Endothelial cell of umbilical vein (primary cell): Measurements from ENCODE around the gene NCOA3. TPM values are rescaled to one million over a fixed set of nuclear protein-coding genes. Genes with fewer than 3 reads are reported as not detected.
A peak's percentile ranks its signal among the peaks of the same experiment; 100 is the strongest.

ENCODE experiments used
- BruUV-seq: library from RNA; stranded (reverse); fragments of 400-500 nt; replicated peaks from 2 replicates; lab custom pipeline; 2021; lab: Mats Ljungman, UMichigan
- CTCF ChIA-PET: fragments of 300-600, 350-600 bp; sonication (Branson Sonifier 250); formaldehyde crosslinking; loops from one replicate; lab custom pipeline; 2021; ENCODE audit warnings: antibody characterized with exemption, inconsistent platforms; lab: Charles Lee
- POLR2A ChIA-PET: fragments of 300-600, 350-600 bp; sonication (Branson Sonifier 250); formaldehyde crosslinking; loops from one replicate; lab custom pipeline; 2021; ENCODE audit warnings: antibody characterized with exemption, inconsistent platforms; lab: Charles Lee
- DNase-seq: peaks from one replicate; pipeline ENCODE4 v3.0.0-alpha.2; 2011; ENCODE audit warnings: low read depth, low spot score
- FAIRE-seq: peaks from 2 replicates; lab custom pipeline; 2011; peaks lifted over from hg19 to GRCh38; lab: Jason Lieb, UNC
- H2AFZ ChIP-seq: 2 replicates; pipeline ENCODE4 v1.6.0; 2012; ENCODE audit warnings: low read depth, low read length, control low read depth, inconsistent platforms
- H3K27ac ChIP-seq: 2 replicates; pipeline ENCODE4 v1.5.1; 2011; ENCODE audit warnings: low read depth, mild to moderate bottlenecking, control low read depth, low read length, moderate library complexity; ENCODE audit not compliant: insufficient read depth
- H3K27me3 ChIP-seq, 2 experiments: 2 replicates each; pipeline versions ENCODE4 v1.6.0 to v1.6.1; 2011; ENCODE audit warnings: low read length in 2 of 2, mixed read lengths in 1 of 2; ENCODE audit not compliant: control insufficient read depth in 2 of 2, insufficient read depth in 2 of 2
- H3K36me3 ChIP-seq, 2 experiments: 2 replicates in 1 of 2; 3 replicates in 1 of 2; pipeline ENCODE4 v1.5.1; 2011; ENCODE audit warnings: low read length in 2 of 2, mild to moderate bottlenecking in 1 of 2, moderate library complexity in 1 of 2; ENCODE audit not compliant: control insufficient read depth in 2 of 2, insufficient read depth in 2 of 2; ENCODE audit errors: extremely low read depth in 1 of 2
- H3K4me1 ChIP-seq: 3 replicates; pipeline ENCODE4 v1.5.1; 2011; ENCODE audit warnings: mild to moderate bottlenecking, low read length; ENCODE audit not compliant: control insufficient read depth, insufficient read depth; ENCODE audit errors: extremely low read depth
- H3K4me2 ChIP-seq: 2 replicates; pipeline ENCODE4 v1.6.1; 2011; ENCODE audit warnings: low read length, control low read depth, mixed read lengths; ENCODE audit not compliant: insufficient read depth
- H3K4me3 ChIP-seq, 3 experiments: fragments of 200-600 bp in 1 of 3; sonication (generic), shearing (Covaris generic) in 1 of 3; replicated peaks in 1 of 3; 2 replicates each; pipeline ENCODE4 v1.5.1; 2011 to 2016; ENCODE audit warnings: control low read depth in 3 of 3, low read length in 3 of 3, mild to moderate bottlenecking in 2 of 3, inconsistent platforms in 1 of 3, low read depth in 1 of 3, moderate library complexity in 1 of 3; ENCODE audit not compliant: insufficient read depth in 1 of 3
- H3K79me2 ChIP-seq: 2 replicates; pipeline ENCODE4 v1.6.0; 2012; ENCODE audit warnings: low read length, inconsistent platforms; ENCODE audit not compliant: control insufficient read depth, insufficient read depth
- H3K9ac ChIP-seq: replicated peaks from 2 replicates; pipeline ENCODE3; 2011; ENCODE audit warnings: low read length, control low read depth; ENCODE audit not compliant: insufficient read depth; ENCODE audit errors: extremely low read depth
- H3K9me1 ChIP-seq: replicated peaks from 3 replicates; pipeline ENCODE4 v1.6.0; 2011; ENCODE audit warnings: mild to moderate bottlenecking, low read length; ENCODE audit not compliant: control insufficient read depth, insufficient read depth; ENCODE audit errors: extremely low read depth
- H3K9me3 ChIP-seq: replicated peaks from 2 replicates; pipeline ENCODE4 v1.5.1; 2012; ENCODE audit warnings: low read length, inconsistent platforms; ENCODE audit not compliant: control insufficient read depth, insufficient read depth
- H4K20me1 ChIP-seq: replicated peaks from 2 replicates; pipeline ENCODE3; 2011; ENCODE audit warnings: mild to moderate bottlenecking, low read length; ENCODE audit not compliant: control insufficient read depth, insufficient read depth; ENCODE audit errors: extremely low read depth
- EZH2 ChIP-seq: IDR thresholded peaks from 2 replicates; pipeline ENCODE4 v1.6.1; 2012; ENCODE audit warnings: borderline replicate concordance, low read depth, mild to moderate bottlenecking, moderate library complexity, low read length, inconsistent platforms; ENCODE audit not compliant: severe bottlenecking
- FOS ChIP-seq: IDR thresholded peaks from 2 replicates; pipeline ENCODE4 v1.6.1; 2011; ENCODE audit warnings: mild to moderate bottlenecking, low read length, moderate library complexity, borderline replicate concordance; ENCODE audit not compliant: insufficient read depth
- GATA2 ChIP-seq: IDR thresholded peaks from 2 replicates; pipeline ENCODE4 v1.7.0; 2011; ENCODE audit warnings: low read depth, mild to moderate bottlenecking, moderate library complexity, mixed read lengths, low read length; ENCODE audit not compliant: insufficient read length, insufficient read depth
- JUN ChIP-seq: IDR thresholded peaks from 2 replicates; pipeline ENCODE4 v1.6.1; 2011; ENCODE audit warnings: borderline replicate concordance, low read depth; ENCODE audit not compliant: insufficient read length, insufficient read depth
- MYC ChIP-seq: IDR thresholded peaks from one replicate; pipeline ENCODE4 v1.6.1; 2011; ENCODE audit warnings: mild to moderate bottlenecking, low read depth, low read length
- POLR2A ChIP-seq: IDR thresholded peaks from 2 replicates; pipeline ENCODE4 v1.6.1; 2012; ENCODE audit warnings: low read depth, mild to moderate bottlenecking, control low read depth, low read length
- POLR2AphosphoS5 ChIP-seq: IDR thresholded peaks from 2 replicates; pipeline ENCODE4 v1.6.1; 2012; ENCODE audit warnings: low read depth, mild to moderate bottlenecking, control low read depth, low read length, moderate library complexity; ENCODE audit not compliant: insufficient read depth
- dilution Hi-C: fragments of 300-500 bp; cut with MboI; formaldehyde crosslinking; loops from one replicate; pipeline ENCODE4 v1.15.0; 2019; ENCODE audit warnings: low sequenced_read_pairs; ENCODE audit not compliant: extremely low pct_ligation_motif_present
- intact Hi-C: fragments of 100-400 bp; cut with micrococcal nuclease; formaldehyde crosslinking; loops from one replicate; pipeline ENCODE4 v1.10.0; 2022
- polyA plus RNA-seq, 4 experiments: library from polyadenylated mRNA; depleted of rRNA in 3 of 4; stranded (reverse) in 3 of 4; unstranded in 1 of 4; fragments of >200 nt; gene quantifications; 2 replicates each; pipeline versions ENCODE4 v1.2.1 to v1.2.3, GENCODE V29; 2011 to 2012; ENCODE audit warnings: missing spikeins in 1 of 4
- total RNA-seq: library from RNA; stranded (reverse); gene quantifications from 2 replicates; pipeline ENCODE4 v1.2.3, GENCODE V29; 2021
- TF ChIP-seq, protein P1 (sequence below), 2 donors: IDR thresholded peaks; 1 replicate in 1 of 2; 2 replicates in 1 of 2; pipeline ENCODE4 v1.5.1; 2011; ENCODE audit warnings: low read length in 2 of 2, mild to moderate bottlenecking in 2 of 2, moderate library complexity in 2 of 2, control low read depth in 1 of 2, inconsistent platforms in 1 of 2, low read depth in 1 of 2; ENCODE audit not compliant: insufficient read depth in 1 of 2; ENCODE audit errors: extremely low read depth in 1 of 2
- TF ChIP-seq, protein P2 (sequence below): IDR thresholded peaks from 2 replicates; pipeline ENCODE4 v1.6.1; 2011; ENCODE audit not compliant: insufficient read depth, insufficient read length

NCOA3 gene
- total and polyA plus RNA-seq, 2 donors (not counting 3 experiments of a cell fraction or from before 2014, with no cell fraction given) = 12.0 to 35.6 TPM

DNA sequence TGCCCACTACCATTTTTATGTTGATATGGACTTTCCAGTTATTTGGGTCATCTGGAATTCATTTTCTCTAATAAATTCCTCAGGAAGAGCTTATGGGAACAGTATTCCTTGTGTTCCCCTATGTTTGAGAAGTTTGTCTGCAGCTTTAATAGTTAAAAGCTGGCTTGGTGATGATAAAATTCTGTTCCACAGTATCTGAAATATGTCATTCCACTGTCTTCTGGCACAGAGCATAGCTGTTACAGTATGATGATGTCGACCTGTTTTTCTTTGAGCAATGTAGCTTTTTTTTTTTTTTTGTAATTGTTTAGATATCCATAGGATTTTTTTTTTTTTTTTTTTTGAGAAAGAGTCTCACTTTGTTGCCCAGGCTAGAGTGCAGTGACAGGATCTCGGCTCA is 43.2 kb downstream of the NCOA3 start:
- H2AFZ ChIP-seq = no peak overlapping the region
- CTCF ChIA-PET = interaction anchor here (1.0 to 1.2 kb wide), 3 partner anchors 32 to 161 kb away, joined by 3 to 7 read pairs (median 4); no protein-coding TSS in a partner anchor
- H3K27ac ChIP-seq = no peak overlapping the region
- H3K9me3 ChIP-seq = no peaks in the 10 kb centered on the region
- TF ChIP-seq, protein P1, sequence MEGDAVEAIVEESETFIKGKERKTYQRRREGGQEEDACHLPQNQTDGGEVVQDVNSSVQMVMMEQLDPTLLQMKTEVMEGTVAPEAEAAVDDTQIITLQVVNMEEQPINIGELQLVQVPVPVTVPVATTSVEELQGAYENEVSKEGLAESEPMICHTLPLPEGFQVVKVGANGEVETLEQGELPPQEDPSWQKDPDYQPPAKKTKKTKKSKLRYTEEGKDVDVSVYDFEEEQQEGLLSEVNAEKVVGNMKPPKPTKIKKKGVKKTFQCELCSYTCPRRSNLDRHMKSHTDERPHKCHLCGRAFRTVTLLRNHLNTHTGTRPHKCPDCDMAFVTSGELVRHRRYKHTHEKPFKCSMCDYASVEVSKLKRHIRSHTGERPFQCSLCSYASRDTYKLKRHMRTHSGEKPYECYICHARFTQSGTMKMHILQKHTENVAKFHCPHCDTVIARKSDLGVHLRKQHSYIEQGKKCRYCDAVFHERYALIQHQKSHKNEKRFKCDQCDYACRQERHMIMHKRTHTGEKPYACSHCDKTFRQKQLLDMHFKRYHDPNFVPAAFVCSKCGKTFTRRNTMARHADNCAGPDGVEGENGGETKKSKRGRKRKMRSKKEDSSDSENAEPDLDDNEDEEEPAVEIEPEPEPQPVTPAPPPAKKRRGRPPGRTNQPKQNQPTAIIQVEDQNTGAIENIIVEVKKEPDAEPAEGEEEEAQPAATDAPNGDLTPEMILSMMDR (IDR thresholded peaks at IDR 0.05; ENCODE audit: extremely low read depth in 1 of 2, insufficient read depth in 1 of 2, low read depth in 1 of 2, low read length in 2 of 2) = no peak
- POLR2A ChIA-PET = no interaction called here
- H3K9me1 ChIP-seq = no peaks in the 10 kb centered on the region
- BruUV-seq = no TSS peak
- peaks cover 2% of the 10 kb centered on the region for H4K20me1 ChIP-seq
- no peak for DNase-seq
- dilution Hi-C loops = no loop called here
- peaks cover 70% of the 10 kb centered on the region for H3K79me2 ChIP-seq
- H3K36me3 ChIP-seq = no peaks in the 10 kb centered on the region
- intact Hi-C loops = no loop called here
- H3K27me3 ChIP-seq = no peaks in the 10 kb centered on the region
- H3K9ac ChIP-seq = no peak overlapping the region
- no peak overlapping the region for H3K4me2 ChIP-seq
- H3K4me3 ChIP-seq = no peak overlapping the region
- H3K4me1 ChIP-seq = peaks cover 12% of the 10 kb centered on the region
- no peak for FAIRE-seq

DNA sequence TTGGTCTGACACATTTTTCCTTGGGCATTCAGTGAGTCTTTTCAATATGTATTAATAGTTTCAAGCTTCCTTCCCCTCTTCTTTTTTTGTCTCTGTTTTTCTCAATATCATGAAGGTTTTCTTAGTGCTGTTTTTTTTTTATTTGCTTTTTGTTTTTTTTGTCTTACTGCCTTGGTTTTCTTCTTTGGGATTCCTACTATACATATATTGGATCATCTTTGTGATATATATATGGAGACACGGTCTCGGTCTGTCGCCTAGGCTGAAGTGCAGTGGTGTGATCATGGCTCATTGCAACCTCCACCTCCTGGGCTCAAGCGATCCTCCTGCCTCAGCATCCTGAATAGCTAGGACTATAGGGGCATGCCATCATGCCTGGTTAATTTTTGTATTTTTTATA is 43.8 kb downstream of the NCOA3 start:
- CTCF ChIA-PET = interaction anchor here (1.0 to 1.1 kb wide), 2 partner anchors 76 to 161 kb away, joined by 3 to 6 read pairs; no protein-coding TSS in a partner anchor
- FAIRE-seq (no peak), DNase-seq (no peak)
- no peak overlapping the region for H3K4me2 ChIP-seq
- no peak overlapping the region for H3K4me3 ChIP-seq
- intact Hi-C loops (no loop called here), dilution Hi-C loops (no loop called here)
- no peaks in the 10 kb centered on the region for H3K9me1 ChIP-seq
- peaks cover 65% of the 10 kb centered on the region for H3K79me2 ChIP-seq
- no peaks in the 10 kb centered on the region for H3K27me3 ChIP-seq
- H3K27ac ChIP-seq = peak overlapping the region; percentile 3
- no TSS peak for BruUV-seq
- peaks cover 2% of the 10 kb centered on the region for H4K20me1 ChIP-seq
- POLR2A ChIA-PET = no interaction called here
- H3K9me3 ChIP-seq = no peaks in the 10 kb centered on the region
- no peak overlapping the region for H3K9ac ChIP-seq
- peaks cover 11% of the 10 kb centered on the region for H3K4me1 ChIP-seq
- TF ChIP-seq FOS (no peak), MYC (no peak), JUN (no peak), EZH2 (no peak), POLR2A (no peak), POLR2AphosphoS5 (no peak), GATA2 (no peak)
- TF ChIP-seq, protein P2, sequence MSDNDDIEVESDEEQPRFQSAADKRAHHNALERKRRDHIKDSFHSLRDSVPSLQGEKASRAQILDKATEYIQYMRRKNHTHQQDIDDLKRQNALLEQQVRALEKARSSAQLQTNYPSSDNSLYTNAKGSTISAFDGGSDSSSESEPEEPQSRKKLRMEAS = no peak
- TF ChIP-seq, protein P1 (IDR thresholded peaks at IDR 0.05; ENCODE audit: extremely low read depth in 1 of 2, insufficient read depth in 1 of 2, low read depth in 1 of 2, low read length in 2 of 2) = no peak
- H3K36me3 ChIP-seq = no peaks in the 10 kb centered on the region
- H2AFZ ChIP-seq = no peak overlapping the region
